Epidermal melanocyte (primary cell): ENCODE results near the gene SH3BP5L.

Experiments used
- DNase-seq: peaks from one replicate; pipeline ENCODE4 v3.0.0; 2011; ENCODE audit warnings: low spot score; ENCODE audit not compliant: insufficient read length

The SH3BP5L gene

GRCh38 chr1:248779350-248779749 is 46.4 kb downstream of the SH3BP5L start:
- DNase-seq = no peak

- DNase-seq = no peak
These were observed 46.8 kb downstream of the SH3BP5L start for GRCh38 chr1:248778906-248779305.

- no peak for DNase-seq
These were observed 48.7 kb downstream of the SH3BP5L start for GRCh38 chr1:248776991-248777390.

GRCh38 chr1:248775441-248775840 is 50.3 kb downstream of the SH3BP5L start:
- no peak for DNase-seq
